Measurements from ENCODE around the gene LZTS2. TPM values are rescaled to one million over a fixed set of nuclear protein-coding genes. Genes with fewer than 3 reads are reported as not detected.
"Not testable (repeated sequence)": the region's sequence is repeated elsewhere in the genome, so short reads cannot be mapped to it uniquely, and the experiment has no call there.

LZTS2 gene
- total RNA-seq, 4 donors from 2014 or later = 41.8 to 86.8 (median 56.6) TPM

DNA sequence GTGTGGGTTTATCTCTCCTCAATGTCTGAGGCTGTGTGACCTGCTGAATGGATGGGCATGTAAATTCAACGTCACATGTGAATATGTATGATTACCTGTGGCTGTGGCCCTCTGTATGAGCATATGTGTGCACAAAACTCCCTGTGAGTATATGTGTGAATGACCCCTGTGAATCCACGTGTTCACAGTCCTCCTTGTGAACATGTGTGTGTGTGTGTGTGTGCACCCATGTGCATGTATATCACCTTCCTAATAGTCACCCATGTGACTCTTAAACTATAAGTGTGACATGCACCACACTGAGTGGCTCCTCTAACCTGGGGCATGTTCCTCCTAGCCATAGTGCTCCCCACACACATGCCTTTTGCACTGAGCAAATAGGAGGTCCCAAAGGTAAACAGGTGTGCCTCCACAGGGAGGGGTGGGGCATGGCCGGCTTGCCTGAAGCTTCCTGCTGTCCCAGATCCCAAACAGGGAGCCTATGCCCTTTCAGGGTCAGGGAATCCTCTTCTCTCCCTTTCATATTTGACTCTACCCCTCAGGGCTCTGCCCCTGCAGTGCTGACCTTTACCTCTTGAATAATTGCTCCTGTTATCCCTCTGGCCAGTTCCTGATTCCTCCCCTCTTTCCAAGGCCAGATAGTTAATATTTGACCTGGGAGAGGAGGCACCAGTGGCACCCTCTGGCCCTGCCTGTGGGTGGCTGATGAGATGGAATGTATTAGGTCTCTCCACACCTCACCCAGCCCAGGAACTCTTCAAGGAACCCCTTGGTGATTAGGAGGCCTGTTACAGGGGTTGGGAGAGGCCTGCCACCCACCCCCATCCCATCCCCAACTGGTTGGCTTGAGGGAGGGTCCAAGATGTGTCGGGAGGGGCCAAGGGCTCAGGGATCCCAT lies 28.4 kb upstream of the LZTS2 start:
- intact Hi-C loops (cut with DNase I; ENCODE audit: low total_unique reads) = no loop called here
- Histone ChIP-seq H3K36me3 (no peaks in the 10 kb centered on the region), H3K4me3 (peak overlapping the region in 2 of 4 donors; percentile 75 to 87), H3K27me3 (no peaks in the 10 kb centered on the region), H3K4me1 (peaks cover 8 to 47% (median 22%) of the 10 kb centered on the region in 4 donors), H3K9me3 (no peaks in the 10 kb centered on the region), H3K27ac (peak overlapping the region; percentile 81 to 91 (median 90))
- TF ChIP-seq EP300 (IDR thresholded peaks at IDR 0.05; ENCODE audit: low read depth) = no peak
- TF ChIP-seq POLR2AphosphoS5 (IDR thresholded peaks at IDR 0.05) = peak; percentile 20 to 60 (median 41)
- TF ChIP-seq, protein P1, sequence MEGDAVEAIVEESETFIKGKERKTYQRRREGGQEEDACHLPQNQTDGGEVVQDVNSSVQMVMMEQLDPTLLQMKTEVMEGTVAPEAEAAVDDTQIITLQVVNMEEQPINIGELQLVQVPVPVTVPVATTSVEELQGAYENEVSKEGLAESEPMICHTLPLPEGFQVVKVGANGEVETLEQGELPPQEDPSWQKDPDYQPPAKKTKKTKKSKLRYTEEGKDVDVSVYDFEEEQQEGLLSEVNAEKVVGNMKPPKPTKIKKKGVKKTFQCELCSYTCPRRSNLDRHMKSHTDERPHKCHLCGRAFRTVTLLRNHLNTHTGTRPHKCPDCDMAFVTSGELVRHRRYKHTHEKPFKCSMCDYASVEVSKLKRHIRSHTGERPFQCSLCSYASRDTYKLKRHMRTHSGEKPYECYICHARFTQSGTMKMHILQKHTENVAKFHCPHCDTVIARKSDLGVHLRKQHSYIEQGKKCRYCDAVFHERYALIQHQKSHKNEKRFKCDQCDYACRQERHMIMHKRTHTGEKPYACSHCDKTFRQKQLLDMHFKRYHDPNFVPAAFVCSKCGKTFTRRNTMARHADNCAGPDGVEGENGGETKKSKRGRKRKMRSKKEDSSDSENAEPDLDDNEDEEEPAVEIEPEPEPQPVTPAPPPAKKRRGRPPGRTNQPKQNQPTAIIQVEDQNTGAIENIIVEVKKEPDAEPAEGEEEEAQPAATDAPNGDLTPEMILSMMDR (IDR thresholded peaks at IDR 0.05) = peak in 2 of 5 experiments; percentile 13 to 18
- TF ChIP-seq POLR2A (IDR thresholded peaks at IDR 0.05) = peak; percentile 37
- in situ Hi-C loops (cut with MboI; ENCODE audit: low pct_ligation_motif_present in 1 of 4, low pct_unique_long_range_greater_than_20kb in 1 of 4, low sequenced_read_pairs in 3 of 4) = no loop called here
- WGBS, 2 donors (ENCODE audit: low coverage in 1 of 2) = 36 to 80% methylated on average over 1 to 4 of the region's 4 CpGs
- peak; percentile 81 for DNase-seq

DNA sequence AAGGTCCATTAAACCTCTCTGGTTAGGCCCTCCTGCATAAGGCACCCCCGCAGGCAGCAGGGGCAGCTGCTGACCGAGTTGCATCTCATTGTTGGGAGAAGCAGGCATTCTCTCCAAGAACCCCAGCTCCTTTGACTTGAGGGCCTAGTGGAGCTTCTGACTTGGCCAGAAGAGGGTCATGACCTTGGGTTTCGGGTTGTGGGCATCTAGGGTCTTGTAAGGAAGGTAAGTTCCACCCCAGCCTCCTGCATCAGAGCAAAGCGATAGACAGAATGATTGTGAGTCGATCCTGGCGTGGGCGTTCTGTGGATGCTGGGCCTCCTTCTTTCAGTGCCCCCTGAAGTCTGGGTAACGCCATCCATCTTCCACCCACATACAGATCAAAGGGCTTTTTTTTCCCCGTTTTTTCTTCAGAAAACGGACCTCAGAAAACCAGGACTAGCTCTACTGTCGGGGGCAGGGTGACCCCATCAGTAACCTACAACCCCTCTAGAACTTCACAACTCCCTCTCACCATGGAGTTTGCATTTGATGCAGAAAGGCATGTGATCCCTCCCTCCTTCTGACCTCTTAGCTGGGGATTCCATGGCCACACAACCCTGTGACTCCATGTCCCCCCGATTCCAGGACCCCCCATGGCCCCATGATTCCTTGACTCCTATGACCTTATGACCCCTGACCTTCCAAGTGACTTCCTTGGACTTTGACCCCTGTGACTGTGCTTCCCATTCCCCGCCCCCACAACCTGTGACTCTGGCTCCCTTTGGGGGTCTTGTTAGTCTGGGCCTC lies 27.3 kb upstream of the LZTS2 start:
- Histone ChIP-seq H3K36me3 (no peaks in the 10 kb centered on the region), H3K9me3 (no peaks in the 10 kb centered on the region), H3K27ac (peak overlapping the region; percentile 81 to 91 (median 90)), H3K4me3 (peak overlapping the region in 2 of 4 donors; percentile 9 to 87), H3K4me1 (peaks cover 8 to 41% (median 21%) of the 10 kb centered on the region in 4 donors), H3K27me3 (no peaks in the 10 kb centered on the region)
- TF ChIP-seq, protein P1 (IDR thresholded peaks at IDR 0.05) = no peak
- TF ChIP-seq POLR2A (IDR thresholded peaks at IDR 0.05) = no peak
- no peak for TF ChIP-seq POLR2AphosphoS5 (IDR thresholded peaks at IDR 0.05)
- no peak for TF ChIP-seq EP300 (IDR thresholded peaks at IDR 0.05; ENCODE audit: low read depth)
- in situ Hi-C loops (cut with MboI; ENCODE audit: low pct_ligation_motif_present in 1 of 4, low pct_unique_long_range_greater_than_20kb in 1 of 4, low sequenced_read_pairs in 3 of 4) = no loop called here
- 70 to 84% methylated on average over 2 to 13 of the region's 13 CpGs for WGBS, 2 donors (ENCODE audit: low coverage in 1 of 2)
- intact Hi-C loops (cut with DNase I; ENCODE audit: low total_unique reads) = no loop called here
- DNase-seq = no peak

DNA sequence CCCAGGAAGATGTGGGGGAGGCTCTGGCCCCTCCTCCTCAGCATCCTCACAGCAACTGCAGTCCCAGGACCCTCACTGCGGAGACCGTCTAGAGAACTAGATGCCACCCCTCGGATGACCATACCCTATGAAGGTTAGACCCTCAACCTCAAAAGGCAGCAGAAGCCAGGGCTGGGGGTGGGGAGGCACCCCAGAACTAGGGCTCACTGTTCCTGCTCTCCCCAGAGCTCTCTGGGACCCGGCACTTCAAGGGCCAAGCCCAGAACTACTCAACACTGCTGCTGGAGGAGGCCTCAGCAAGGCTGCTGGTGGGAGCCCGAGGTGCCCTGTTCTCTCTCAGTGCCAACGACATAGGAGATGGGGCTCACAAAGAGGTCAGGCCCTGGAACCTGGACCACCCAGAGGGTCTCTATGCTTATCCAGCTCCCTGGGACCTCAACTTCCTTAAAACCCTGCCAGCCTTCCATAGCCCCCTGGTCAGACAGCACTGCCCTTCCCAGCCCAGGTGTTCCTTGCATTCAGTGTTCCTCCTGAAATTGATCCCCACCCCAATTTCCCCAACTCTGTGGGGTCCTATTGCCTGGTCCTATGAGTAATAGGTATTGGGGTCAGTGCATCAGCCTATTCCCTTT lies 26.6 kb upstream of the LZTS2 start:
- Histone ChIP-seq H3K27me3 (no peaks in the 10 kb centered on the region), H3K27ac (peak overlapping the region in 1 of 4 donors; percentile 10), H3K4me3 (no peak overlapping the region), H3K36me3 (no peaks in the 10 kb centered on the region), H3K9me3 (no peaks in the 10 kb centered on the region), H3K4me1 (peaks cover 8 to 35% (median 20%) of the 10 kb centered on the region in 4 donors)
- no peak for DNase-seq
- intact Hi-C loops (cut with DNase I; ENCODE audit: low total_unique reads) (no loop called here), in situ Hi-C loops (cut with MboI; ENCODE audit: low pct_ligation_motif_present in 1 of 4, low pct_unique_long_range_greater_than_20kb in 1 of 4, low sequenced_read_pairs in 3 of 4) (no loop called here)
- 91% methylated on average over 6 of the region's 6 CpGs; no CpG with 5 or more reads in 1 of the 2 donors for WGBS, 2 donors (ENCODE audit: low coverage in 1 of 2)
- TF ChIP-seq POLR2AphosphoS5 (IDR thresholded peaks at IDR 0.05) = no peak
- TF ChIP-seq EP300 (IDR thresholded peaks at IDR 0.05; ENCODE audit: low read depth) = no peak
- TF ChIP-seq POLR2A (IDR thresholded peaks at IDR 0.05) = no peak
- TF ChIP-seq, protein P1 (IDR thresholded peaks at IDR 0.05) = no peak

DNA sequence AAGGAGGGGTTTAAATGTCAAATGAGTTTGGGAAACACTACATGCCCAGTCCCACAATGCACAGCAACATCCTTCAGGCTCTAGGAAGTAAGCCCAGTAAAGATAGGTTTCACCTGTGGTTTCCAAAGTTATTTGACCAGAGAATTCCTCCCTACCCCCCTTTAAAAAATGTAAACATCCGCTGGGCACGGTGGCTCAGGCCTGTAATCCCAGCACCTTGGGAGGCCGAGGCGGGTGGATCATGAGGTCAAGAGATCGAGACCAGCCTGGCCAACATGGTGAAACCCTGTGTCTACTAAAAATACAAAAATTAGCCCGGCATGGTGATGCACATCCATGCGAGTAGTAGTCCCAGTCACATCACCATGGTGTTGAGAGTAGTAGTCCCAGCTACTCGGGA lies 24.2 kb upstream of the LZTS2 start:
- DNase-seq; in situ Hi-C loops (cut with MboI; ENCODE audit: low pct_ligation_motif_present in 1 of 4, low pct_unique_long_range_greater_than_20kb in 1 of 4, low sequenced_read_pairs in 3 of 4); H3K27ac ChIP-seq; H3K36me3 ChIP-seq; intact Hi-C loops (cut with DNase I; ENCODE audit: low total_unique reads); H3K9me3 ChIP-seq; H3K27me3 ChIP-seq; H3K4me3 ChIP-seq: not testable (repeated sequence)
- WGBS, 2 donors (ENCODE audit: low coverage in 1 of 2) = 88% methylated on average over 8 of the region's 8 CpGs; no CpG with 5 or more reads in 1 of the 2 donors
- H3K4me1 ChIP-seq = peaks cover 0 to 17% (median 10%) of the 10 kb centered on the region in 4 donors
